Measurements from ENCODE around the gene FSD2.
"Not testable (repeated sequence)": the region's sequence is repeated elsewhere in the genome, so short reads cannot be mapped to it uniquely, and the experiment has no call there.

FSD2 gene

GRCh38 chr15:82771789-82772607, 33.9 kb downstream of the FSD2 start:
- POLR2A ChIA-PET: no interaction called here
- H3K4me3 ChIP-seq (ENCODE audit: low read depth, low read length): no peak overlapping the region
- no peak for TF ChIP-seq CTCF (IDR thresholded peaks at IDR 0.05; ENCODE audit: insufficient read depth, low read length, missing control alignments)
- DNase-seq (ENCODE audit: low read depth, low spot score): no peak
- CTCF ChIA-PET: no interaction called here

GRCh38 chr15:82768414-82769054, 37.3 kb downstream of the FSD2 start:
- POLR2A ChIA-PET: interaction anchor here (0.6 kb wide), 1 partner anchor 338 kb away, joined by 3 read pairs; no protein-coding TSS in a partner anchor
- CTCF ChIA-PET: no interaction called here
- H3K4me3 ChIP-seq (ENCODE audit: low read depth, low read length): no peak overlapping the region
- no peak for DNase-seq (ENCODE audit: low read depth, low spot score)
- TF ChIP-seq CTCF (IDR thresholded peaks at IDR 0.05; ENCODE audit: insufficient read depth, low read length, missing control alignments): no peak

- no peak for DNase-seq (ENCODE audit: low read depth, low spot score)
- H3K4me3 ChIP-seq (ENCODE audit: low read depth, low read length): no peak overlapping the region
- CTCF ChIA-PET: interaction anchor here (1.1 kb wide), 1 partner anchor 233 kb away, joined by 4 read pairs; no protein-coding TSS in a partner anchor
- TF ChIP-seq CTCF (IDR thresholded peaks at IDR 0.05; ENCODE audit: insufficient read depth, low read length, missing control alignments): no peak
- POLR2A ChIA-PET: no interaction called here
Observed at GRCh38 chr15:82767163-82767829, 38.6 kb downstream of the FSD2 start.

- H3K4me3 ChIP-seq (ENCODE audit: low read depth, low read length); CTCF ChIA-PET; DNase-seq (ENCODE audit: low read depth, low spot score): not testable (repeated sequence)
- POLR2A ChIA-PET: interaction anchor here (1.4 kb wide), 1 partner anchor 16 kb away, joined by 4 read pairs; no protein-coding TSS in a partner anchor
Observed at GRCh38 chr15:82766201-82766600, 39.7 kb downstream of the FSD2 start.

- TF ChIP-seq CTCF (IDR thresholded peaks at IDR 0.05; ENCODE audit: insufficient read depth, low read length, missing control alignments): no peak
- ChIA-PET CTCF (no interaction called here), POLR2A (no interaction called here)
- DNase-seq (ENCODE audit: low read depth, low spot score): no peak
- no peak overlapping the region for H3K4me3 ChIP-seq (ENCODE audit: low read depth, low read length)
Observed at GRCh38 chr15:82764740-82765139, 41.1 kb downstream of the FSD2 start.

- H3K4me3 ChIP-seq (ENCODE audit: low read depth, low read length): no peak overlapping the region
- CTCF ChIA-PET: no interaction called here
- POLR2A ChIA-PET: no interaction called here
- TF ChIP-seq CTCF (IDR thresholded peaks at IDR 0.05; ENCODE audit: insufficient read depth, low read length, missing control alignments): no peak
- no peak for DNase-seq (ENCODE audit: low read depth, low spot score)
Observed at GRCh38 chr15:82764117-82764490, 41.8 kb downstream of the FSD2 start.

All from AG04449 (cell line).